ENCODE results near the gene PLA2G4B. TPM values are rescaled to one million over a fixed set of nuclear protein-coding genes. Genes with fewer than 3 reads are reported as not detected.

The PLA2G4B gene
- total RNA-seq, 1 donor from 2014 or later, result 4.1 TPM

DNA sequence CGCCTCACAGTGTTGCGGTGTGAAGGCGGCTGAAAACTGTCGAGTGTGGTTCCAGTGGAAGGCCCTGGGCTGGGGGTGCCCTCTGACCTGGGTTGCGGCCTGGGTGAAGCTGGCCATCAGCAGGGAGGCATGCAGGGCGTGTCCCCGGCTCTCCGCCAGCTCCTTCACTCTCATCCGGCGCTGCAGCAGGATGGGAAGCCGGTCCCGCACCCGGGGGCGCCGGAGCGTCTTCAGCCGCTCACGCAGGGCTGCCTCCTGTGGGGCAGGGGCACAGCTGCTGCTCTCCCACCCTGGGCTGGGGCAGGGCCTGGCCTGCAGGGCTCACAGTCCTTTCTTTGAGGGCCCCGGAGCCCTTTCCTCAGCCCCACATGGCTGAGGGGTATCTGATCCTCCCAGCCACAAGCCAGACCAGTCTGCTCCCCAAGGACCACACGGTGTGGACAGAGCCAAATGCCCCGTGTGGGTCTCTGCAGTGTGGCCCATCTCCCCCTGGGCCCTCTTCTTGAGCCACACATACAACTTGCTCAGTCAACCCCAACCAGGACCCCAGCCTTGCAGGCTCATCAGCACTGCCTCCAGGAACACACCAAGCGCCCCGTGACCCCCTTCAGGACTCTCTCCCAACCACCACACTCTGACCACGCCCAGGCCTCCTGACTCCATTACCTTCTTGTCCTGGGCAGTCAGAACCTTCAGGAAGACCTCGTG is 28.4 kb downstream of the PLA2G4B start:
- no peak for DNase-seq (ENCODE audit: low read depth)

DNA sequence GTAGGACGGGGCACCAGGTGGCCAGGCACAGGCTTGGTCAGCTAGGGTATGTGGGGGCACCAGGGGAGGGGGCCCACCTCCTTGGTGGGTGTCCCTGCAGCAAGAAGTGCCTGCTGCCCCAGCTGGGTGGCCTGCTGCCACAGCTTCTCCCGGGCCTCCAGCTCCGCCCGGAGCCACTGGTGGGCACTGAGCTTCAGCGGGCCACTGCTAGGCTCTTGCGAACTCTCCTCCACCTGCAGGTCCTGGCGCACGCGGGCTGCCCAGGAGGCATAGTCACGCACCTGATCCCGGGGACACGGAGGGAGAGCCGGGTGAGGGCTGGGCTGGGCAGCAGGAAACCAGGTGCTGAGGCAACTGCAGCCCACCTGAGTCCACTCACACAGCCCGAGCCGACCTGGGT is 29.7 kb downstream of the PLA2G4B start:
- DNase-seq (ENCODE audit: low read depth), result no peak

DNA sequence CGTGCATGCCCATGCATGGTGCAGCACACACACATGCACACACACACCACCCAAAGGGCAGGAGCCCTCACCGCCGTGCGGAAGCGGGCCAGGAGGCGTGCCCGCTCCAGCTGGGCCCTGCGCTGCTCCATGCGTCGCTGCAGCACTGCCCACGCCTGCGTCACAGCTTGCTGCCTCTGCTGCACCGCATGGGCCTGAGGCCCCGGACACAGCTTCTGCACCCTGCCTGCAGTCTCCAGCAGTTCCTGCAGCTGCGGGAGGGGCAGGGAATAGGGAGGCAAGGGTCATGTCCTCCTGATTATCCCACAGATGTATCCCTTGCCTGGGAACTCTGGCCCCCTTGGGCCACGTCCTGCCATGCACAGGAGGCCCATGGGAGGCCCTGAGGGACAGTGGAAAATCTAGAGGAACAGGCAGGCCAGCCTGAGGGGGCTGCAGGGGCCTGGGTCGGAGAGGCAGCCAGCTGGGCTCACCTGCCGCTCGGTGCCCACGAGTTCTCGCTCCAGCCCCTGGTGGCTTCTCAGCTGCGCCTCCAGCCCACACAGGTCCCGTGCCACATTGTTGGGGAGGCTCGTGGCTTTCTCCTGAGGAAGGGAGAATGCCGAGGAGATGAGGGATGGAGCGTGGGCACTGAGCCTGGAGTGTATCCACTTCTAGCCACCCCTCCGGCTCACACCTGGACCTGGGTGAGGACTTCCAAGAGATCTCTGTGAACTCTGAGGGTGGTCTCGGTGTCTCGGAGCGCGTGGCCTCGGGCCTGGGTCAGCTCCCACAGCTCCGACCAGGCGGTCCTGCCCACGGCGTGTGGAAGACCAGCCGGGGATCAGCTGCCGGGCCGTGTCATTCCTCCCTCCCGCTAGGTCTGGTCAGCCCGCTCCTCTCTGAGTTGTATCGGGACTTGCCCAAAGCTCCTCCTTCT is 31.4 kb downstream of the PLA2G4B start:
- DNase-seq (ENCODE audit: low read depth), result no peak

DNA sequence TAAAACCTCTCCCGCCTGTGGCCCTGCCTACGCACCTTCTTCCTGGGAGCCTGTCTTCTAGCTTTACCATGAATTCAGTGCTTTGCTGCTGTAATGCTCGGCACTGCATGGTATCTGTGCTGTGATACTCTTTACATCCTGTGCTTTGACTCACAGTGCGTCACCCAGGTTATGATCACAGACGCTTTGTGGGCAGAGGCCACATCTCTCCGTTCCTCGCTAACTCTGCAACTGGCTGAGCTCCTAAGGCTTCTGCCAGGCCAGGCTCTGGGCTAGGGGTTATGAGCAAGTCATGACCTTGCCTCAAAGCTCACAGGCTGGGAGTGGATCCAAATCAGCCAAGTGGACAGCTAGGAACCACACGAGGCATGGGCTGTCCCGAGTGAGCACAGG is 32.0 kb downstream of the PLA2G4B start:
- no peak for DNase-seq (ENCODE audit: low read depth)

DNA sequence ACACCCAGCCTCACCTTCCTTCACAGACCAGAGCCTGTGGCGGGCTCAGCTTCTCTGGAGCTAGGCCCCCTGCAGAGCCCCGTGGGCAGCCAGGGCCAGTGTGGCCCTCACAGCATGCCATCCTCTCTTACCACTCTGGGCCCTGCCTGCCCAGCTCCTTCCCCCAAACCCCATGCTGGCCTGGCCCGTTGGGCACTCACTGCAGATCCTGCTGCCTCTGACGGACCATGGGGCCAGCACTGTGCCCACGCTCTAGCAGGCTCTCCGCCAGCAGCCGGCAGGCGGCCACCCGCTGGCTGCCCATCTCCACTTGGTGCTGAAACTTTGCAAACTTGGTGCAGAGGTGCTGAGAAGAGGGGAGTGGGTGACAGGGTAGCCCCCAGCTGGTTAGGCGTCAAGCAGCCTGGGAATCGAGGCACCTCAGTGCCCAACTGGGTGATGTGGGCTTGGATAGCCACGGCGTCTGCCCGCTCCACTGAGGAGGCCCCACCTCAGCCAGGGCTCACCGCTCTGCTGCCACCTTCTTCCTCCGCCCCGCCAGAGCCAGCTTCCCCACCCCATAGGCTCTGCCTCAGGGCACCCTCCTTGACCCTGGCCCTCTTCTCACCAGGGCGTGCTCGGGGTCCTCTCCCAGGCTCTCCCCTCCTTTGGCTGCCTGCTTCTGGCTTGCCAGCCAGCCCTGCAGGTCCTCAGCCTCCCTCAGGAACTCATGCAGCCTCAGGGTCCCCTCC is 32.7 kb downstream of the PLA2G4B start:
- no peak for DNase-seq (ENCODE audit: low read depth)

DNA sequence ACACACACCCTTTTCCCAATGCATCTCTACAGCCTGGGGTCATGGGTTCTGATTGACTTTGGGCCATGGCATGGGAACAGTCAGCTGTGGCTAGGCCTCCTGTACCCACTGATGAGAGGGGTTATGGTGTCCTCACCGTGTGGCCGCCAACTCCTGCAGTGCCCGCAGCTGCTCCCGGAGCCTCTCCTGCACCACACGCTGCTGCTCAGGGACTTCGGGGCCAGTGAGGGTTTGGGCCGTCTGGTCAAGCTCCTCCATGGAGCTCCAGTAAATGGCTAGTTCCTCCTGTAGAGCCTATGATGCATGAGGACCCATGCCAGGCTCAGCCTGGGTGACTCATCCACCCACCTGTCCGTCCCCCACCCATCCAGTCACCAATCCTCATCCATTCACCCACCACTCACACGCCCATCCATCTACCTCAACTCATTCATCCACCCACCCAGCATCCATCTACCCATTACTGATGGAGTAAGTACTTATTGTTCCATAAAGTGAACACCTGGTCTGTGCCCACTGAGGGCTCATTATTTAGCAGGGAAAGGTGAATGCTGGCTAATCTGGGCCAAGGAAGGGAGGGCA is 33.6 kb downstream of the PLA2G4B start:
- no peak for DNase-seq (ENCODE audit: low read depth)

DNA sequence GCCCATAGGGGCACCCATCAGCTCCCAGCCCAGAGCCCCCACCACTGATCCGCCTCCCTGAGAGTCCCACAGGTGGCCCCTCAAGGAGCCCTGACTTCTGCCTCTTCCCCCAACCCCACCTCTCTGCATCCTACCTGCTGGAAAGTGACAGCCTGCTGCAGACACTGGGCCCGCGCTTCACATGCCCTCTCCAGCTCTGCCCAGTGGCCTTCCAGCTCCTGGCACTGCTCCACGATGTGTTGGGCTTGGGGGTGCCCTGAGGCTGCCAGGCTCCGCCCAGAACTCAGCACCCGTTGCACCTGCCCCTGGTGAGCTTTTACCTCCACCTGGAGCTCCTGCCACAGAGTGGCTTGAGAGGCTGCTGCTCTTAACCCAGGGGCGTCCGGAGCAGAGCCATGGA is 35.1 kb downstream of the PLA2G4B start:
- DNase-seq (ENCODE audit: low read depth), result no peak

DNA sequence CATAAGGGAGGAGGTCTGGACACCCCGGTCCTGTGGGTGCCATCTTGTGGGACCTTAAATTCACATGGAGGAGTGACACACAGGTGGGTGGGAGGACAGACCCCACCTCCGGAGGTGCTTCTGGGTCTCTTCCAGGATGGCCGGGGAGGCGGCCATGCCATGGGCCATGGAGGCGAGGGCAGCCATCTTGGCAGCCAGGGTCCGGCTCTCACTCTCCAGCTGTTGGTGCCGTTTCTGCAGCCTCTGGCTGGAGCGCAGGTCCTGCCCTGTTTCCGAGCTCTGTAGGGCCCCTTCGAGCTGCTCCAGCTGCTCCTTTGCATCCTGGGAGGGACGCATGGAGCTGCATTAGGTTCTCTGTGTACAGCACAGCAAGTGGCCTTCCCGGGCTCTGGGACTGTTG is 36.1 kb downstream of the PLA2G4B start:
- DNase-seq (ENCODE audit: low read depth), result no peak

DNA sequence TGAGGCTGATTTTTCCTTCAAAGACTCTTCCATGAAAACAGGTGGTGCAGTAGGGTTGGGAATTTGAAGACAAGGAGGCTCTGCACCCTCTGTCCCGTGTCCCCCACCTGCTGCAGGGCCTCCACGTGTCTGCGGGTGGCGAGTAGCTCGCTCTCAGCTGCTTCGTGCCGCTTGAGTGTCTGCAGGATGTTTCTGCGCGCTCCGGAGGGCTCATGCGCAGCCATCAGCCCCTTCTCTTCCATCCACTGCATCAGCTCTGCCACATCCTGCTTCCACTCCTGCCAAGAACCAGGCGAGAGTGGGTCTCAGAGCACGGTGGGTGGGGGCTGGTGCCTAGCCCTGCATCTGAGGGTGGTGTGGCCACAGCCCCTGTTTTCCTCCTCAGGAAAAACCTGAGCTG is 37.4 kb downstream of the PLA2G4B start:
- DNase-seq (ENCODE audit: low read depth), result no peak

DNA sequence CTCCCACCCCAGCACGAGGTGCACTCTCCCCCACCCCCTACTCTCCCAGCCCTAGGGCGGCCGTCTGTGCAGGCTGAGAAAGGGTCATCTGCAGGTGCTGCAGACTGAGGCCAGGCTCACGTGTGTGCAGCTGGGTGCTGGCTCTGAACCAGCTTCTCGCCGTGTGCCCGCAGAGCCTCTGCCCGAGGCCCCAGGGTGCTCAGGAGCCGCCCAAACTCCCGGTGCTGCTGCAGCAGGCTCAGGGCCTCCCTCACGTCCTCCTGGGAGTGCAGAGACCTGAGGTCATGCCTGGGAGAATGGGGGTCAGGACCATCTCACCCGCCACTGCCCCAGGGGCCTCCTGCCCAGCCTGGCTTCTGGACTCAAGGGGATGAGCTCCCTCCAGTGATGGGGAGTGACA is 38.0 kb downstream of the PLA2G4B start:
- no peak for DNase-seq (ENCODE audit: low read depth)

DNA sequence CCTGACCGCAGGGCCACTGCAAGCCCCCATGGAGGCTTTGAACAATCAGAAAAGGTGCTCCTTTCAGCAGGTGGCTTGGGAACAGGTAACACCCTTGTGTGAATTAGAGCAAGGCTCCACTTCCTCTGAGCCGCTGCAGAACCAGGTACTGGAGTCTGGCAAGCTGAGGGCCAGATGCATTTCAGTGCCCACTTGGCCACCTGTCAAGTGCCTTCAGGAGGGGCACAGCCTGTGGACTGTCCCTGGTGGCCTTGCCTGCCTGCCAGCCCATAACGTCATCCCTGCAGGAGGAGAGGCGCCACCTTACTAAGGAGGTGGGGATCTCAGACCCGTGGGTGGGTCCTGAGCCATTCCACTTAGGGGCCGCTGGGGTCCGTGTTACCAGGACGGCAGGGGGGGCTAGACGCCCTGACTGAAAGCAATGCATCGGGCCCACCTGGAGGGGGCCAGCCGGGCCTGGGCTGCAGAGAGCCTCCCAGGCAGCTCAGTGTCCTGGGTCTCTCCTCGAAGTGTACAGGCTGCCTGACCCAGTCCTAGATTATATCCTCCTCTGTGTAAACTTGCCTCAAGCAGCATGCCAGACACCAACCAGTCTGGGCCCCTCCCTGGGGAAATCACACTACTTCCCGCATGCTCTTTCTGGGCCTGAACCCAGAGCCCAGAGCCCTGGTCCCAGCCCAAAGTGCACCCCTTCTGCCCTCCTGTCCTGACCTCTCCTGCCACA is 39.1 kb downstream of the PLA2G4B start:
- no peak for DNase-seq (ENCODE audit: low read depth)

DNA sequence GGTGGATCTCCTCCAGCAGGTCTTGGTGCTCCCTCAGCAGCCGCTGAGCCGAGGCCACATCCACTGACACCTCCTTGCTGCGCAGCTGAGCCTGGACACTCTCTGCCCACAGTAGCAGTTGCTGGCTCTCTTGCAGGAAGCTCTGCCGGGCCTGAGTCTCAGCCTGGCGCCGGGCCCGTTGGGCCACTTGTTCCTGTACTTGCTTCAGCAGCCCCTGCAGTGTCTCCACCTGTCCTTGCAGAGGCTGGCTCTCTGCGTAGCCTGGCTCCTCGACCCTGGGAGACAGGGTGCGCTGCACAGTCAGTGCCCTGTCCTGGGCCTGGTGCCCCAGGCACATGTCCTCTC is 39.7 kb downstream of the PLA2G4B start:
- DNase-seq (ENCODE audit: low read depth), result peak; percentile 67

DNA sequence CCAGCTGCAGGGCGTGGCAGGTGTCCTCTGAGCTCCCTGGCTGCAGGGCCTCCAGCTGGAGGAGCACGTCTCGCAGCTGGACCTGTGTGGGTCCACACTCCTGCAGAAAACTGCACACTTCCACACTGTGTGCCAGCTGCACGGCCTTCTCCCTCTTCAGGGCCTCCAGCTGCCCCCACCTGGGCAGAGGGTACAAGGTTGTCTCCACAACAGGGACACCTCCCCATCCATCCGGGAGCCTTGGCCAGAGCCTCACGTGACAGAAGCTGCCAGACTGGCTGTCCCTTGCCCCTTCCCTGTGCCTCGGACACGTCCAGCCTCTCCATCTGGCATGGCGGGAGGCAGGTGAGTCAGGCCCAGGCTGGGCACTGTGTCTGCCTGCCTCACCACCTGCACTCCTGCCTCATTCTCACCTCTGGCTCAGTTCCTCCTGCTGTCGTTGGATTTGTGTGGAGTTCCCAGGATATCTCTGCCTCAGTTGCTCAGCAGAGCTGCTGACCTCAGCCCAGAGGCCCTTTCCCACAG is 40.7 kb downstream of the PLA2G4B start:
- DNase-seq (ENCODE audit: low read depth), result no peak

DNA sequence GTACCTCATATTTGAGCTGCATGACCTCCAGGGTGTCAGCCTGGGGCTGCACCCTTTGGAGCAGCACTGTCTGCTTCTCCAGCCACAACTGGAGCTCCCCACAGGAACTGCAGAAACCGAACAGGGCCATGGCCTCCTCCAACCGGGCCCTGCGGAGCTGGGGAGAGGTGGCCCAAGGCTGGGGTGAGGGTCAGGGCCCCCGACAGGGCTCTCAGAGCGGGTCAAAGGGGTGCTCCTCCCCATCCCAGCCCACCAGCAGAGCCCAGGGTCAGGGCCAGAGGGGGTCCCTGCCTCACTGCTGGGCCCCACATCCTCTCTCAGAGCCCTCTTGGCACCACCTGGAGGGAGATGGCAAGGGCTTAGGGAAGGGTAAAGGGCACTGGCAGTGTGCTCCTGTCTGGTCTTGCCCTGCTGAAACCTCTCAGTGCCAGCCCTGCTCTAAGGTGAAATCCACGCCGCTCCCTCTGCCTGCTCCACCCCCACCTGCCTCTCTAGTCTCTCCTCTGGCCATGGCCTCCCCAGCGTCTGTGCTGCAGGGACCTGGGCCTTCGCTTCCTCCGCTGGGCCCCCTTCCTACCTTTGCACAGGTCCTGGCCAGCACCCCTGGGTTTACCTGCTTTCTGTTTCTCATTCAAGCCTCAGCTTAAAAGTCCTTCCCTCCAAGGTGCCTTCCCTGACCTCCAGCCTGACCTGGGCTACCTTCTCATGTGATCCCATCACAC is 41.7 kb downstream of the PLA2G4B start:
- DNase-seq (ENCODE audit: low read depth), result no peak

DNA sequence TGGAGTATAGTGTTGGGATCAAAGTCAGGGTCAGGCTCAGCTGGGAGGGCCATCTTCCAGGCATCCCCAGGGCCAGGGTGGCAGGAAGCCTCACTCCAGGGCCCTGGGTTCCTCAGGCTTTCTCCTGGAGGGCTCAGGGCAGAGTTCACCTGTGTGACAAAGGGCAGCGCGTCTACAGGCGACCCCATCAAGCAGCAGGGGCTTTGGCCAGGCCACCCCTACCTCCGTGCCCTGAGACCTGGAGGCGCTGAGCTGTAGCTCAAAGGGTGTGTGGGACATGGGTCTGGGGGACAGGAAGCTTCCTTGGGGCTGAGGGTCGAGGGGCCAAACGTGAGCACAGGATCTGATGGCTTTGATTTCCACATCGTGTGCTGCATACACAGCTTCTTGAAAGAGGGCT is 42.4 kb downstream of the PLA2G4B start:
- DNase-seq (ENCODE audit: low read depth), result no peak

DNA sequence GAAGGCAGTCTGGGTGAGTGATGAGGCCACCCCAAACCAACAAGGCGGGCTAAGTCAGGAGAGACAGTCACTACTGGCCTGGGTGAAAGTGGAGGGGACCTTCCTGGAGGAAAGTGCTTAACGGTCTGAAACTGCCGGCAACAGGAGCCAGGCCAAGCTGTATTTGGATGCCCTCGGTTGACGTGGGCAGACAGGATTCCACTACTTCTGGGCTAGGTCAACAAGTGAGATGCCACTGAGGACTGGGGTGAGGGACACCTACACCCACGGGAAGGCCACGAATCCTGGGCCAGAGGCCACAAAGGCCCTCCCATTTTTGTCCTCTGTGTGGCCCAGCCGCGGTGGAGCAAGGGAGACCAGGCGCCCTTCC is 42.9 kb downstream of the PLA2G4B start:
- no peak for DNase-seq (ENCODE audit: low read depth)

DNA sequence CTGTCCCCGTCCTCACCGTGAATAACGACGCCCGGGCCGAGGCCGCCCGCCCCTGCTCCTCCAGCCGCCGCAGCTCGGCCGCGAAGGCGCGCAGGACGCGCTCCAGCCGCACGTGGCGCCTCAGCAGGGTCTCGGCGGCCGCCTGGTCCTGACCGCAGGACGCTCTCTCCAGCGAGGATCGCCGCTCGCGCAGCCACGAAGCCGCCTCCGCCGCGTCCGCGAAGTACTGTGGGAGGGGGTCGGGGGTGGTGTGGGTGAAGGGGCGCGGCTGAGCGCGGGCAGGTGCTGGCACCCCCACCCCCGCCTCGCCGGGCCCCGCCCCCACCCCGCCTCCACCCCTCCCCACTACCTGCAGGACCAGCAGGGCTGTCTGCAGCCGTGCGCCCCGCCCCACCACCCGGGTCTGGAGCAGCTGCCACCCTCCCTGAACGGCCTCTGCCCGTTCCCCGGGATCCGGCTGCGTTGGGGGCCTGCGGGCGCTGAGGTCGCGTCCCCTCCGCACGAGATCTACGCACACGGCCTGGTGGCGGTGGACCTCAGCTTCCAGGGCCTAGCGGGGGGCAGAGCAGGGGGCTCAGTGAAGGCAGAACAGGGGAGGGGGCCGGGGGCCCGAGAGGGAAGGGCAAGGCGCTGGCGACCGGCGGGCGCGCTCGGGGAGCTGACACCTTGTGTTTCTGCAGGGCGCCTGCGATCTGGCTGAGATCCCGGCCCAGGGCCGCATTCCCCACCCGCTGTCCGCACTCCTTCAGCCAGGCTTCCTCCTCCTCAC is 43.5 kb downstream of the PLA2G4B start:
- DNase-seq (ENCODE audit: low read depth), result no peak

DNA sequence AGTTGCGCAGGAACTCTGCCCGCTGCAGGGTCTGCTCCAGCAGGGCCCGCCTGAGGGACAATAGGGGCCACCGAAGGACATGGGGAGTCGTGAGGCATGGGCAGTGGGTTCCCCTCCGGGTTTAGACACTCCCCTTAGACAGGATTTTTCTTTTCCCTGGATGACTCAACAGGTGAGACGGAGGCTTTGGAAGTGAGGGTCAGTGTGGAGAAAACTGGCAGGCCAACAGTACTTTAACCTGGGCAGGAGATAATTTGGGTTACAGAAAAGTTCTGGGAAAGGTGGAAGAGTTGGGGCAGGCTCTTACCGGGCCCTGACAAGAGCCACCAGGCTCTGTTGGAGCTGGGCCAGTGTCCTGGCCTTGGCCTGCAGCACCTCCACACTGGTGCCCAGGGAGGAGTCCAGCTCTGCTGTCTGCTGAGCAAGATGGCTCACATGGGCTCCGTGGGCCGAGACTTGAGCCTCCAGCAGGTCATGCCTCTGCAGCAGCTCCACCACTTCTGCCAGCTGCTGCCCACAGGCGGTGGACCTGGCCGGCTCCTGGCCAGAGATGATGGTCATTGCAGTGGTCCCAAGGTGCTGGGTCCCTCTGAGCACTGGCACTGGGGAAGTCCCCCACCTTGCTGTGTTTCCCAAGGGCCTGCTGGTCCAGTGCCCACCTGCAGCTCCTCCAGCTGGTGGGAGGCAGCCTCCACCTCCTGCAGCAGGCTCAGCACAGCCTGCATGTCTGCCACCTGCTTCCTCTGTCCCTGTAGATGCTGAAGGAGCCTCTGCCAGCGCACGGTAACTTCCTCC is 44.2 kb downstream of the PLA2G4B start:
- DNase-seq (ENCODE audit: low read depth), result no peak

DNA sequence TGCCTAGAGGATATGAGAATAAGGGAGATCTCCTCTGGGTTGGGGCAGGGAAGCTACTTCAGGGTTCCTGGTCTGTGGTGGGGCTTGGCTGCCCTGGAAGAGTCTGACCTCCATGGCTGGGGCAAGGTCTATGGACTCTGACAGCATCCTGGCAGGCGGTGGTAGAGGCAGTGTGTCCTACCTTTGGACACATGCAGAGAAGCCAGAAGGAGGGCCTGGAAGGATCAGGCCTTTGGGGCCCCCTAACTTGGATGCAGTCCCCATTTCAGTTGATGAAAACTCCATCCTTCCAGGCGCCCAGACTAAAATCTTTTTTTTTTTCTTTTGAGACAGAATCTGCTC is 44.8 kb downstream of the PLA2G4B start:
- no peak for DNase-seq (ENCODE audit: low read depth)
